Activated naive CD8-positive, alpha-beta T cell (primary cell): ENCODE data around the gene GSC2.
"Not testable (repeated sequence)": the region's sequence is repeated elsewhere in the genome, so short reads cannot be mapped to it uniquely, and the experiment has no call there.

Experiments used
- H3K27ac Mint-ChIP-seq: one replicate; pipeline ENCODE4 v1.8.0; 2021; ENCODE audit warnings: mixed read lengths
- H3K27me3 Mint-ChIP-seq: one replicate; pipeline ENCODE4 v1.8.0; 2021; ENCODE audit warnings: mixed read lengths
- H3K36me3 Mint-ChIP-seq: one replicate; pipeline ENCODE4 v1.8.0; 2021; ENCODE audit warnings: mixed read lengths
- H3K4me1 Mint-ChIP-seq: one replicate; pipeline ENCODE4 v1.8.0; 2021; ENCODE audit warnings: low read depth, mixed read lengths
- H3K4me3 Mint-ChIP-seq: one replicate; pipeline ENCODE4 v1.8.0; 2021; ENCODE audit warnings: mild to moderate bottlenecking, mixed read lengths
- H3K9me3 Mint-ChIP-seq: one replicate; pipeline ENCODE4 v1.8.0; 2021; ENCODE audit warnings: low read depth, mixed read lengths

Gene GSC2

DNA sequence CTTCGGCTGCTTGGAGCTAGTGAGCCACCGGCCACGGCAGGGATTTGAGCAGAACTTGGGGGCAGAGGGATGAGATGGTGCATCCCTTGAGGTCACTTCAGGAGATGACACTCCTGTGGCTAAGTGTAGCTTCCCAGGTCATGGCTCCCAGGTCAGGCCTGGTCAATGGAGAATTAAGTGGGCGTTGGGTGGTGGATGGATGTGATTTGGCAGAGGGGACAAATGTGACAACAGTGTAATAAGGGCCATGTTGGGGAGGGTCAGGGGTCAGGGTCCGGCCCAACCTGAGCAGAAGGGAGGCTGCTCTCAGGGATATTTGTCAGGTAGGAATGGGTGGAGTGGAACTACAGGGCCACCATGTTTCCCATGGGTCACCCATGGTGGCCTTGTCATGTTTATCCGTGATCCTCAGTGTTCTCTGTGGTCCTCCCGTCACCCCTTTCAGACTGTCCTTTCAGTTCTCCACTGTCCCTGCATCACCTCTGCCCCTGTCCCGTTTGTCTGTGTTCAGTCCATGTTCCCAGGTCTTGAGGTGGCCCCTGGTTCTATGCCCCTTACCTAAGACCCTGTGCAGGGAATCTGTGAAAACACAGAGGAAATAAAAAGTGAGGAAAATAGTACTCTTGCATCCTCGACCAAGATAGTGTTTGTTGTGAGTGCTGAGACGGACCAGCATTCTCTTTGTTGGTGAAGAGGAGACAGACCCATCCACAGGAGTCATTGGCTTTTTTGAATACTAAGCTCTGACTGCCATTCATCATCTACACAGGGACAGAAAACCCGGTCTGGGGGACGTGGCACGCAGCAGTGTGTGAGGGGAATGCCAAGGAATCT, 22.3 kb upstream of the GSC2 start:
- peaks cover 3% of the 10 kb centered on the region for H3K36me3 Mint-ChIP-seq
- H3K4me1 Mint-ChIP-seq, result peaks cover 29% of the 10 kb centered on the region
- H3K27me3 Mint-ChIP-seq, result peaks cover 14% of the 10 kb centered on the region
- peak overlapping the region; percentile 98 for H3K4me3 Mint-ChIP-seq
- peak overlapping the region; percentile 97 for H3K27ac Mint-ChIP-seq
- H3K9me3 Mint-ChIP-seq, result no peaks in the 10 kb centered on the region

GRCh38 chr22:19169947-19170318, 19.8 kb upstream of the GSC2 start:
- Mint-ChIP-seq H3K27me3 (peaks cover 17% of the 10 kb centered on the region), H3K9me3 (no peaks in the 10 kb centered on the region), H3K4me3 (peak overlapping the region; percentile 98), H3K4me1 (peaks cover 29% of the 10 kb centered on the region), H3K36me3 (peaks cover 3% of the 10 kb centered on the region), H3K27ac (no peak overlapping the region)

DNA sequence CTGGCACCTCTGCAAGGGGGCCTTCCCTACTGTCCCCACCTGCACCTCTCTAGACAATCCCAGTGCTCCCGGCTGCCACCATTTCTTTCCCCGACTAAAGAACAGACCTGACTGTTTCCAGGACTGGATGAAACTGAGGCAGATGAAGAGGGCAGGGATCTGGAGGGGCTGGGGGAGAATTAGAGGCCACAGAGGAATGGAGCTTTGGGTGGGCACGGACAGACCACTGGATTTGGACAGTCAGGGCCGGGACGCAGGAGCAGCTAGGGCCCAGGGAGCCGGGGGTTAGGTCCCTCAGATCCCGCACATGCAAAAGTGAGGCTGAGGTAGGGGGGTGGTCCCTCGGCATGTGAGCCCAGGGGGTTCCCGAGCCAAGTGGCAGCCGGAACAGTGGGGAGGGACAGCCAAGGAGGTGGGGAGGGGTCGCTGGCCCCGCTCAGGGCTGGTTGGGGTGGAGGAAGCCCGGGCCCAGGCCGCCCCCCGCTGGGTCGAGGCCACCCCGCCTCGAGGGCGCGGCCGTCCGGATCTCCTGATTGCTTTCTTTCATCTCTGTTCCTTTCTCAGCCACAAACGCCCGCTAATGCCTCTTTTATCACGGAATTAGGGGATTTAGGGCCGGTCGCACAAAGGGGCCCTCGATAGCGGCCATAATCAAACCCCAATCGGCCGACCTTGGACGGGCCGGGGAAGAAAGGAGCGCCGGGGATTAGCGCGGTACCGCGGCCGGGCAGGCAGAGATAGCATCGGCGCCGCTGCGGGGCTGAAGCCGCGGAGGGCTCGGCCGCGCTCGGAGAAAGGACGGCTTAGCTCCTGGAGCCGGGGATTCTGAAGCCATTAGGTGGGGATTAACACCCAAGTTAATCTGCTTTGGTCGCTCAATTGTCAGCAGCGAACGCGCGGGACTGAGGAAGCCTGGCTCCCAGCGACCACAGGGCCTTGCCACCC, 19.2 kb upstream of the GSC2 start:
- Mint-ChIP-seq H3K9me3 (no peaks in the 10 kb centered on the region), H3K4me1 (peaks cover 27% of the 10 kb centered on the region), H3K27me3 (peaks cover 17% of the 10 kb centered on the region), H3K4me3 (peak overlapping the region; percentile 74), H3K36me3 (peaks cover 3% of the 10 kb centered on the region), H3K27ac (peak overlapping the region; percentile 10)

DNA sequence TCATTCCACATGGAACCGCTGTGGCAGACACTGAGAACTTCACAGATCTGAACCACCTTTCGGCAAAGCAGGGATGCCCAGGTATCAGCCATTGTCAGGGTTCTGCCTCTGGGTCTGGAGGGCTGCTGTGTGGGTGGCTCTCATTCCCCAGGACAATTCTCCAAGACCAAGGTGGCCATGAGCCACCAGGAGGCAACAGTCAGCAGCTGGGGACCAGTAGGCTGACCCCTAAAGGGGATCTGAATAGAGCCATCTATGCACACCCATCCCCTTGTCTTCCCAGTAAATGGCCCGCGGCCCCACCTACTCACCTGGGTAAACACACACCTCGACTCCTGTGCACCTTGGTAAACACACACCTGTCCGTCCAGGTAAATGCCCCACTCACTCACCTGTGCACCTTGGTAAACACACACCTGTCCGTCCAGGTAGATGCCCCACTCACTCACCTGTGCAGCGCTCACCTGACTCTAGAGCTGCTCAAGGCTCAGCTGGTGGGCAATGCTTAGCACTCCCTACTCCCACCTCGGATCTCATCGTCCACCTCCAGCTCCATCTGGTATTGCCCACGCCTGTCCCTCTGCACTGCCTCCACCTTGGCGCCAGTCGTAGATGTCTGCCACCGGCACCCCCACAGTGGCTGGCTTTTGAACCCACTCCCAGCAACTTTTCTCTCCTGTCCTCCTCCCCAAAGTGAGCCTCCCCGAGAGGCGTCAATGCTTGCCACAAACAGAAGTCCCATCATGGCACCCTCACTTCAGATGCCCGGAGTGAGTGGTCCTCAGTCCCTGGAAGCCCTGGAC, 18.2 kb upstream of the GSC2 start:
- Mint-ChIP-seq H3K27ac (no peak overlapping the region), H3K36me3 (peaks cover 3% of the 10 kb centered on the region)

GRCh38 chr22:19167106-19167869, 17.2 kb upstream of the GSC2 start:
- H3K27me3 Mint-ChIP-seq, result peaks cover 17% of the 10 kb centered on the region
- H3K36me3 Mint-ChIP-seq, result no peaks in the 10 kb centered on the region
- peaks cover 14% of the 10 kb centered on the region for H3K4me1 Mint-ChIP-seq
- H3K4me3 Mint-ChIP-seq, result no peak overlapping the region
- no peaks in the 10 kb centered on the region for H3K9me3 Mint-ChIP-seq
- H3K27ac Mint-ChIP-seq, result no peak overlapping the region

More for the DNA sequence above, 18.2 kb upstream of the GSC2 start:
- H3K4me3 Mint-ChIP-seq, result no peak overlapping the region
- H3K9me3 Mint-ChIP-seq, result no peaks in the 10 kb centered on the region
- peaks cover 23% of the 10 kb centered on the region for H3K4me1 Mint-ChIP-seq
- H3K27me3 Mint-ChIP-seq, result peaks cover 17% of the 10 kb centered on the region

DNA sequence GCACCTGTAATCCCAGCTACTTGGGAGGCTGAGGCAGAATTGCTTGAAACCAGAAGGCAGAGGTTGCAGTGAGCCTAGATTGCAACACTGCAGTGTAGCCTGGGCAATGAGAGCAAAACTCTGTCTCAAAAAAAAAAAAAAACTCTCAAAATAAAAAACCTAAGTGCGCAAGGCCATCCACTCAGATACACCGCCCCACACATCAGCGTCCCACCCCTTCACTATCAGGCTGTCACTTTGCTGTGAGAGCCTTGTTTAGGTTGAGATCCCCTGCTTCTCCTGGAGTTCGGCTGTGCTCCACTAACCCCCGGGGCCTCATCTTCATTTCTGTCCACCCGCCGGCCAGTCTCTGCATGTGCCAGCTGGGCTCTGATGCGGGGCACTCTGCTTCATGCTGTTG, 16.3 kb upstream of the GSC2 start:
- no peaks in the 10 kb centered on the region for H3K9me3 Mint-ChIP-seq
- peaks cover 17% of the 10 kb centered on the region for H3K27me3 Mint-ChIP-seq
- H3K4me3 Mint-ChIP-seq, result no peak overlapping the region
- no peak overlapping the region for H3K27ac Mint-ChIP-seq
- H3K4me1 Mint-ChIP-seq, result peaks cover 12% of the 10 kb centered on the region
- no peaks in the 10 kb centered on the region for H3K36me3 Mint-ChIP-seq

- H3K4me3 Mint-ChIP-seq, result no peak overlapping the region
- no peaks in the 10 kb centered on the region for H3K9me3 Mint-ChIP-seq
- no peaks in the 10 kb centered on the region for H3K36me3 Mint-ChIP-seq
- no peak overlapping the region for H3K27ac Mint-ChIP-seq
- peaks cover 14% of the 10 kb centered on the region for H3K27me3 Mint-ChIP-seq
- peaks cover 4% of the 10 kb centered on the region for H3K4me1 Mint-ChIP-seq
Observed at GRCh38 chr22:19164425-19164824, 14.3 kb upstream of the GSC2 start.

DNA sequence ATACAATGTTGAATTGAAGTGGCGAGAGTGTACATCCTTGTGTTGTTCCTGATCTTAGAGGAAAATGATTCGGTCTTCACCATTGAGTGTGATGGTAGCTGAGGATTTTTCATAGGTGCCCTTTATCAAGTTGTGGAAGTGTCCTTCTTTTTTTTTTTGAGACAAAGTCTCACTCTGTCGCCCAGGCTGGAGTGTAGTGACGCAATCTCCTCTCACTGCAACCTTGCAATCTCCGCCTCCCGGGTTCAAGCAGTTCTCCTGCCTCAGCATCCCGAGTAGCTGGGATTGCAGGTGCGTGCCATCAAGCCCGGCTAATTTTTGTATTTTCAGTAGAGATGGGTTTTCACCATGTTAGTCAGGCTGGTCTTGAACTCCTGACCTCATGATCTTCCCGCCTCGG, 8.6 kb upstream of the GSC2 start:
- H3K9me3 Mint-ChIP-seq, H3K4me3 Mint-ChIP-seq, H3K4me1 Mint-ChIP-seq, H3K36me3 Mint-ChIP-seq, H3K27me3 Mint-ChIP-seq, H3K27ac Mint-ChIP-seq: not testable (repeated sequence)

DNA sequence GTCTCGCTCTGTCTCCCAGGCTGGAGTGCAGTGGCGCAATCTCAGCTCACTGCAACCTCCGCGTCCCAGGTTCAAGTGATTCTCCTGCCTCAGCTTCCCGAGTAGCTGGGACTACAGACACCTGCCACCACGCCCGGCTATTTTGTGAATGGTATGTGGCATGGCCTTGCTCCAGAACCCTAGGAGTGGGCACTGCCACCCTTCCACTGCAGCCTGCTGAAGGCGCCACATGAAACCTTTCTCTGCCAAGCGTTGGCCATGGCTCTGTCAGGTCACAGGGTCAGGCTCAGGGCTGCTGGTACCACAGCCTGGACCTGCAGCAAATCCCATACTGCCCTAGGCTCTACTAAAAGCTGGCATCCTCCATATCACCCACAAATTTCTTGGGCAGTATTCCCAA, 6.0 kb upstream of the GSC2 start:
- not testable (repeated sequence) for H3K4me3 Mint-ChIP-seq, H3K9me3 Mint-ChIP-seq, H3K4me1 Mint-ChIP-seq, H3K27ac Mint-ChIP-seq, H3K36me3 Mint-ChIP-seq
- peaks cover 17% of the 10 kb centered on the region for H3K27me3 Mint-ChIP-seq

DNA sequence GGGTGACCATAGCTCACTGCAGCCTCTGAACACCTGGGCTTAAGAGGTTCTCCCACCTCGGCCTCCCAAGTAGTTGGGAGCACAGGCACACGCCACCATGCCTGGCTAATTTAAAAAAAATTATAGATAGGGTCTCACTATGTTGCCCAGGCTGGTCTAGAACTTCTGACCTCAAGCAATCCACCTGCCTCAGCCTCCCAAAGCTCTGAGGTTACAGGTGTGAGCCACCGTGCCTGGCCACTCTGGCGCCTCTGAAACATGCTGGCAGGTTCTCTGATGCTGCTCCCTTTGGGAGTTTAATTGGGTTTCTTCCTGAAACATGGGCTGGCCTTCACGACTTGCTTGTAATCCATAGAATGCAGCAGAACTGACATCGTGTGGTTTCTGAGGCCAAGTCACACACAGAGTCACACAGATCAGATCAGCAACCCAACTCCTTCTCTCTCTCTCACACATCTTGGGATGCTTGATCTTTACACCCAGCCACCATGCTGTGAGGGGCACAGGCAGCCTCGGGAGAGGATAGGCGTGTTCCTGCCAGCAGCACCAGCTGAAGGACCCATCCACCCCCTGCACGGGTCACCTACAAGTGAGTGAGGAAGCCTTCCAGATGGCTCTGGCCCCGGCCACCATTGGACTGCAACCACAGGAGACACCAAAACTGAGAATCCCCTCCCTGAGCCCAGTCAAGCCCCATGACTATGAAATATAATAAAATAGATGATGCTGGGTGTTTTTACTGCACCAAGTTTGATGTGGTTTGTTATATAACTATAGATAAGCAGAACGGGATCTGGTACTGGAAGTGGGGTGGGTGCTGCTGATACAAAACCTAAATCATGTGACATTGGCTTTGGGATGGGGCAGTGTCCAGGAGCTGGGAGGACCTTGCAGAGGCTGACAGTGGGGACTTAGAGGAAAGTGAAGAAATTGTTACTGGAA, 3.1 kb upstream of the GSC2 start:
- Mint-ChIP-seq H3K36me3 (no peaks in the 10 kb centered on the region), H3K4me1 (peaks cover 10% of the 10 kb centered on the region), H3K4me3 (no peak overlapping the region), H3K27me3 (peaks cover 20% of the 10 kb centered on the region), H3K27ac (no peak overlapping the region), H3K9me3 (no peaks in the 10 kb centered on the region)

- H3K4me3 Mint-ChIP-seq, result peak overlapping the region; percentile 75
- H3K27me3 Mint-ChIP-seq, result peaks cover 20% of the 10 kb centered on the region
- no peak overlapping the region for H3K27ac Mint-ChIP-seq
- no peaks in the 10 kb centered on the region for H3K9me3 Mint-ChIP-seq
- peaks cover 10% of the 10 kb centered on the region for H3K4me1 Mint-ChIP-seq
- no peaks in the 10 kb centered on the region for H3K36me3 Mint-ChIP-seq
Observed at GRCh38 chr22:19151329-19152191, 1.5 kb upstream of the GSC2 start.

DNA sequence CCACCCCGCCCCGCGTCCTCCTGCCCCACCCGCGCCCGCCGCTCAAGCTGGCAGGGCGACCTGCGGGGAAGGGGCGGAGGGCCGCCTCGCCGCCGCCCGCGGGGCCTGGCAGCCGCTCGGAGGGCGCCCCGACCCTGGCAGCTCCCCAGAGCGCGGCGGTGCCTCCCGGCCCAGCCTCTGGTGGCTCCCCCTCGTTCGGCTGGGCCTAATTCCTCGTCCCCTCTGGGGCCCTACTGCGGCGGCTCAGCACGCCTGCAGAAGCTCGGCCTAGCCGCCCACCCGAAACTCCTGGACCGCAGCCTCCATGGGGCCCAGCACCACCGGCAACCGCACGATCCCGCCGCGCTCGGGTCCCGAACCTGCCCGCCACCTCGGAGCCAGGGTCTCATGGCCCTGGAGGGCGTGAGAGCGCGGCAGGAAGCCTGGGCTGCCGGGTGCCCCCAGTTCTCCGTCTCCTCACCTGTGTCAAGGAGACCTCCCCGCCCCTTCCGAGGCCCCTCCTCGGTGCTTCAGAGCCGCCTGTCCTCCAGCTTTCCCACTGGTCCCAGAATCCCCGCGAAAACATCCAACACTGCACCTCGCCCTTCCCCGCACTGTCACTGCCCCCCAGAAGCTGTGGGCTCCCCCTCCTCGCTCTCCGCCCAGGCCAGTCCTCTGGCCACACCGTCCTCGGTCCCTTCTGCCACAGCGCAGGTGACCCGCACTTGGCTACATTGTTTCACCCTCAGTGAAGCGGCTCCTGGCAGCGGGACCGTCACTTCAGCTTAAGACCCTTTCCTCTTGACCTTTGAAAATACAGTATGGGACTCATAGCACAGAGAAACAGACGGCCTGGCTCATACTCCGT, 613 bp upstream of the GSC2 start:
- H3K4me1 Mint-ChIP-seq, result peaks cover 10% of the 10 kb centered on the region
- H3K27ac Mint-ChIP-seq, result no peak overlapping the region
- peaks cover 20% of the 10 kb centered on the region for H3K27me3 Mint-ChIP-seq
- H3K4me3 Mint-ChIP-seq, result peak overlapping the region; percentile 75
- no peaks in the 10 kb centered on the region for H3K36me3 Mint-ChIP-seq
- H3K9me3 Mint-ChIP-seq, result no peaks in the 10 kb centered on the region
